Effector CD4-positive, alpha-beta T cell (primary cell): ENCODE results near the gene DOK3.
A peak's percentile ranks its signal among the peaks of the same experiment; 100 is the strongest.
"Not testable (repeated sequence)": the region's sequence is repeated elsewhere in the genome, so short reads cannot be mapped to it uniquely, and the experiment has no call there.

Source experiments
- DNase-seq: peaks from one replicate; pipeline ENCODE4 v3.0.0-alpha.2; 2020

DOK3 gene

GRCh38 chr5:177535125-177535524 is 25.5 kb upstream of the DOK3 start:
- DNase-seq, result no peak

GRCh38 chr5:177534433-177534832 is 24.8 kb upstream of the DOK3 start:
- not testable (repeated sequence) for DNase-seq

- DNase-seq, result no peak
Observed at GRCh38 chr5:177531209-177531940, 21.7 kb upstream of the DOK3 start.

GRCh38 chr5:177530638-177531037 is 21.0 kb upstream of the DOK3 start:
- DNase-seq, result no peak

GRCh38 chr5:177529247-177530203 is 19.9 kb upstream of the DOK3 start:
- no peak for DNase-seq

GRCh38 chr5:177528631-177529030 is 19.0 kb upstream of the DOK3 start:
- no peak for DNase-seq

- DNase-seq, result no peak
Observed at GRCh38 chr5:177527595-177527994, 18.0 kb upstream of the DOK3 start.

- no peak for DNase-seq
Observed at GRCh38 chr5:177526791-177527190, 17.2 kb upstream of the DOK3 start.

GRCh38 chr5:177526191-177526590 is 16.6 kb upstream of the DOK3 start:
- DNase-seq, result no peak

GRCh38 chr5:177524941-177525655 is 15.5 kb upstream of the DOK3 start:
- DNase-seq, result no peak

- no peak for DNase-seq
Observed at GRCh38 chr5:177524539-177524900, 14.9 kb upstream of the DOK3 start.

- DNase-seq, result no peak
Observed at GRCh38 chr5:177523711-177524538, 14.3 kb upstream of the DOK3 start.

- DNase-seq, result no peak
Observed at GRCh38 chr5:177520916-177521513, 11.4 kb upstream of the DOK3 start.

- no peak for DNase-seq
Observed at GRCh38 chr5:177520271-177520670, 10.6 kb upstream of the DOK3 start.

GRCh38 chr5:177519463-177520235 is 10.0 kb upstream of the DOK3 start:
- DNase-seq, result no peak

GRCh38 chr5:177516601-177517568 is 7.3 kb upstream of the DOK3 start, which contains the start of gene DDX41:
DDX41 (minus strand) TSS chr5:177516961; CDS start chr5:177516945, 16 bp downstream.
- DNase-seq, result peak; percentile 94

- no peak for DNase-seq
Observed at GRCh38 chr5:177515580-177515979, 6.0 kb upstream of the DOK3 start.

- no peak for DNase-seq
Observed at GRCh38 chr5:177514541-177514940, 4.9 kb upstream of the DOK3 start.

GRCh38 chr5:177513500-177513899 is 3.9 kb upstream of the DOK3 start:
- DNase-seq, result no peak
